Trophoblast cell (in vitro differentiated cells and primary cell): ENCODE measurements around the gene ODF4.
"Not testable (repeated sequence)": the region's sequence is repeated elsewhere in the genome, so short reads cannot be mapped to it uniquely, and the experiment has no call there.

Experiments used
- DNase-seq, 2 donors: peaks; one replicate each; pipeline ENCODE4 v3.0.0-alpha.2; 2016
- H2AFZ ChIP-seq: 2 replicates; pipeline ENCODE4 v1.6.1; 2013; ENCODE audit warnings: low read length, moderate library complexity, mild to moderate bottlenecking; ENCODE audit not compliant: insufficient read depth, poor library complexity
- H2AK5ac ChIP-seq: 2 replicates; pipeline ENCODE4 v1.6.1; 2013; ENCODE audit warnings: mild to moderate bottlenecking, low read length
- H2BK120ac ChIP-seq: 2 replicates; pipeline ENCODE4 v1.6.1; 2013; ENCODE audit warnings: low read length, mild to moderate bottlenecking, moderate library complexity; ENCODE audit not compliant: insufficient read depth, poor library complexity
- H2BK12ac ChIP-seq: 2 replicates; pipeline ENCODE4 v1.6.1; 2013; ENCODE audit warnings: mild to moderate bottlenecking, low read length, moderate library complexity
- H2BK5ac ChIP-seq: 2 replicates; pipeline ENCODE4 v1.6.1; 2013; ENCODE audit warnings: low read length, low read depth, moderate library complexity, mild to moderate bottlenecking; ENCODE audit not compliant: poor library complexity
- H3K14ac ChIP-seq: 2 replicates; pipeline ENCODE4 v1.6.1; 2013; ENCODE audit warnings: mild to moderate bottlenecking, low read length
- H3K18ac ChIP-seq: 2 replicates; pipeline ENCODE4 v1.6.1; 2013; ENCODE audit warnings: mild to moderate bottlenecking, low read length
- H3K23ac ChIP-seq: 2 replicates; pipeline ENCODE4 v1.6.1; 2013; ENCODE audit warnings: low read length
- H3K27ac ChIP-seq: 2 replicates; pipeline ENCODE4 v1.5.1; 2013; ENCODE audit warnings: low read depth, mild to moderate bottlenecking, inconsistent platforms, low read length, moderate library complexity
- H3K27me3 ChIP-seq: 2 replicates; pipeline ENCODE4 v1.6.1; 2013; ENCODE audit warnings: inconsistent platforms, mild to moderate bottlenecking, low read length, moderate library complexity; ENCODE audit not compliant: insufficient read depth
- H3K36me3 ChIP-seq, 2 experiments: 1 replicate in 1 of 2; 2 replicates in 1 of 2; pipeline ENCODE4 v1.6.1; 2013; ENCODE audit warnings: low read length in 2 of 2, mild to moderate bottlenecking in 2 of 2, moderate library complexity in 1 of 2; ENCODE audit not compliant: insufficient read depth in 2 of 2, control insufficient read depth in 1 of 2
- H3K4ac ChIP-seq: 2 replicates; pipeline ENCODE4 v1.6.1; 2013; ENCODE audit warnings: low read depth, mild to moderate bottlenecking, low read length, moderate library complexity
- H3K4me1 ChIP-seq, 2 experiments: 1 replicate in 1 of 2; 2 replicates in 1 of 2; pipeline ENCODE4 v1.6.1; 2013; ENCODE audit warnings: low read length in 2 of 2, mild to moderate bottlenecking in 2 of 2, moderate library complexity in 1 of 2; ENCODE audit not compliant: insufficient read depth in 2 of 2, control insufficient read depth in 1 of 2
- H3K4me2 ChIP-seq: 2 replicates; pipeline ENCODE4 v1.6.1; 2013; ENCODE audit warnings: inconsistent platforms, mild to moderate bottlenecking, low read length, moderate library complexity
- H3K4me3 ChIP-seq: 2 replicates; pipeline ENCODE4 v1.5.1; 2013; ENCODE audit warnings: mild to moderate bottlenecking, low read depth, low read length, inconsistent platforms
- H3K79me1 ChIP-seq: one replicate; pipeline ENCODE4 v1.6.1; 2013; ENCODE audit warnings: low read length
- H3K79me2 ChIP-seq: 2 replicates; pipeline ENCODE4 v1.6.1; 2013; ENCODE audit warnings: low read length, mild to moderate bottlenecking; ENCODE audit not compliant: control insufficient read depth, insufficient read depth, poor library complexity
- H3K9ac ChIP-seq: 2 replicates; pipeline ENCODE4 v1.6.1; 2013; ENCODE audit warnings: mild to moderate bottlenecking, low read length
- H3K9me3 ChIP-seq: 2 replicates; pipeline ENCODE4 v1.6.1; 2013; ENCODE audit warnings: low read depth, mild to moderate bottlenecking, control low read depth, inconsistent platforms, low read length; ENCODE audit not compliant: insufficient read depth
- H4K12ac ChIP-seq: 2 replicates; pipeline ENCODE4 v1.6.1; 2013; ENCODE audit warnings: low read depth, mild to moderate bottlenecking, low read length, moderate library complexity
- H4K8ac ChIP-seq: 2 replicates; pipeline ENCODE4 v1.6.1; 2013; ENCODE audit warnings: low read depth, mild to moderate bottlenecking, low read length, moderate library complexity
- H4K91ac ChIP-seq: one replicate; pipeline ENCODE4 v1.6.1; 2013; ENCODE audit warnings: low read depth, mild to moderate bottlenecking, low read length, moderate library complexity
- WGBS: extraction: QIAGEN DNeasy Blood & Tissue Kit; methylation state at CpG from one replicate; pipeline ENCODE4 v1.1.7; 2013; ENCODE audit warnings: missing lambda C conversion rate; ENCODE audit not compliant: insufficient read length, insufficient coverage; ENCODE audit errors: extremely low coverage; 5-methylcytosine and 5-hydroxymethylcytosine counted together

ODF4 gene

DNA sequence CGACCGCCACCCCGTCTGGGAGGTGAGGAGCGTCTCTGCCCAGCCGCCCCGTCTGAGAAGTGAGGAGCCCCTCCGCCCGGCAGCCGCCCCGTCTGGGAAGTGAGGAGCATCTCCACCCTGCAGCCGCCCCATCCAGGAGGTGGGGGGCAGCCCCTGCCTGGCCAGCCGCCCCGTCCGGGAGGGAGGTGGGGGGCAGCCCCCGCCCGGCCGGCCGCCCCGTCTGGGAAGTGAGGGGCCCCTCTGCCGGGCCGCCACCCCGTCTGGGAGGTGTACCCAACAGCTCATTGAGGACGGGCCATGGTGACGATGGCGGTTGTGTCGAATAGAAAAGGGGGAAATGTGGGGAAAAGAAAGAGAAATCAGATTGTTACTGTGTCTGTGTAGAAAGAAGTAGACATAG lies 34.2 kb downstream of the ODF4 start:
- H3K36me3 ChIP-seq = peaks cover 13 to 29% of the 10 kb centered on the region in 2 experiments
- not testable (repeated sequence) for H3K4me2 ChIP-seq, H3K23ac ChIP-seq, H3K79me1 ChIP-seq, H4K91ac ChIP-seq, H3K79me2 ChIP-seq, H2AFZ ChIP-seq, H2BK120ac ChIP-seq, DNase-seq, H4K12ac ChIP-seq, H2BK5ac ChIP-seq, H3K4me3 ChIP-seq, H2AK5ac ChIP-seq, H2BK12ac ChIP-seq, H4K8ac ChIP-seq, H3K18ac ChIP-seq, H3K14ac ChIP-seq, H3K9ac ChIP-seq, H3K4me1 ChIP-seq, H3K9me3 ChIP-seq, H3K4ac ChIP-seq, H3K27me3 ChIP-seq, H3K27ac ChIP-seq
- no CpG with 5 or more reads among the region's 26 CpGs for WGBS

DNA sequence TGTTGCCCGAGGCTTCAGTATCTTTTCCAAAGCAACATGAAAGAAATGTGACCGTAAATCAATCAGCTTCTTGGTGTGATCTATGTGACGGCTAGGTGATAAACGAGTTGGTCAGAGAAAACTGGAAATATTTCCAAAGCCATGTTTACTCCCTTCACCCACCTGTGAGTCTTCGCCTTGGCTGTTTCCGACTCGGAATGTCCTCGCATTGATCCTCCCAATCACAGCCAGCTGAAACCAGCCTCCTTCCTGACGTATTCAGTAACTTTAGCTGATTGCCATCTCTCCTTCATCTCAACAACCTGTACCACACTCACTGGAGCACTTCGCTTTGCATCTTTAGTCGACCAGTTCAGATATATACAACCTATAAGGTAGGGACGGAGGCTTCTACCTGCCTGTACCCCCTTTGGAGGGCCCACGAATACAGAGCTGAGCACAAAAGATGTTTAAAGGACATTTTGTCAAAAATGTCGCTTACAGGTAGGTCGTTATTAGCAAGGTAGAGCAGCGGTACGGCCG lies 36.2 kb downstream of the ODF4 start:
- Histone ChIP-seq H3K36me3 (peaks cover 13 to 33% of the 10 kb centered on the region in 2 experiments), H2AFZ (peak overlapping the region; percentile 11), H3K9me3 (no peaks in the 10 kb centered on the region), H2BK5ac (no peak overlapping the region), H3K9ac (peak overlapping the region; percentile 39), H2BK120ac (no peak overlapping the region), H4K8ac (peak overlapping the region; percentile 5), H2BK12ac (no peak overlapping the region), H4K12ac (peak overlapping the region; percentile 99), H4K91ac (peak overlapping the region; percentile 78), H3K4me1 (peaks cover 6 to 10% of the 10 kb centered on the region in 2 experiments), H3K18ac (no peak overlapping the region), H3K27me3 (no peaks in the 10 kb centered on the region), H3K23ac (no peak overlapping the region), H3K79me2 (peaks cover 4% of the 10 kb centered on the region), H3K27ac (no peak overlapping the region), H3K4ac (peak overlapping the region; percentile 24), H2AK5ac (no peak overlapping the region), H3K79me1 (peaks cover 3% of the 10 kb centered on the region), H3K4me3 (peak overlapping the region; percentile 89), H3K14ac (peak overlapping the region; percentile 98), H3K4me2 (peak overlapping the region; percentile 86)
- WGBS = no CpG with 5 or more reads among the region's 18 CpGs
- peak in 1 of 2 donors; percentile 44 for DNase-seq

GRCh38 chr17:8376271-8377067 lies 36.8 kb downstream of the ODF4 start, which contains the start of gene KRABD2:
Gene KRABD2 (minus strand): TSS chr17:8376704.
- H2BK120ac ChIP-seq = peak within 1 kb of the TSS; percentile 71
- no peaks in the 10 kb centered on the region for H3K27me3 ChIP-seq
- H3K18ac ChIP-seq = peak within 1 kb of the TSS; percentile 89
- peak within 1 kb of the TSS; percentile 89 for H2AFZ ChIP-seq
- peak within 1 kb of the TSS; percentile 86 for H3K4me2 ChIP-seq
- no CpG with 5 or more reads among the region's 41 CpGs for WGBS
- peak within 1 kb of the TSS; percentile 66 for H2BK5ac ChIP-seq
- H3K36me3 ChIP-seq = peaks cover 17 to 37% of the 10 kb centered on the region in 2 experiments
- H4K91ac ChIP-seq = peak within 1 kb of the TSS; percentile 78
- no peak within 1 kb of the TSS for H2BK12ac ChIP-seq
- peak within 1 kb of the TSS; percentile 99 for H4K12ac ChIP-seq
- peak within 1 kb of the TSS; percentile 91 for H3K4ac ChIP-seq
- H3K23ac ChIP-seq = no peak within 1 kb of the TSS
- H3K14ac ChIP-seq = peak within 1 kb of the TSS; percentile 98
- peaks cover 3% of the 10 kb centered on the region for H3K79me1 ChIP-seq
- peaks cover 6 to 10% of the 10 kb centered on the region in 2 experiments for H3K4me1 ChIP-seq
- peak within 1 kb of the TSS; percentile 88 for H3K27ac ChIP-seq
- DNase-seq = peak; percentile 80 to 82
- H2AK5ac ChIP-seq = peak within 1 kb of the TSS; percentile 55
- H3K9me3 ChIP-seq = no peaks in the 10 kb centered on the region
- H3K9ac ChIP-seq = peak within 1 kb of the TSS; percentile 93
- peaks cover 6% of the 10 kb centered on the region for H3K79me2 ChIP-seq
- peak within 1 kb of the TSS; percentile 97 for H4K8ac ChIP-seq
- peak within 1 kb of the TSS; percentile 89 for H3K4me3 ChIP-seq

GRCh38 chr17:8377422-8377821 lies 37.8 kb downstream of the ODF4 start:
- no peak overlapping the region for H2AK5ac ChIP-seq
- no peak overlapping the region for H3K4me3 ChIP-seq
- no peak overlapping the region for H4K91ac ChIP-seq
- H2BK5ac ChIP-seq = no peak overlapping the region
- DNase-seq = no peak
- no peak overlapping the region for H2BK120ac ChIP-seq
- H3K4ac ChIP-seq = no peak overlapping the region
- H2AFZ ChIP-seq = no peak overlapping the region
- H3K9me3 ChIP-seq = no peaks in the 10 kb centered on the region
- no peak overlapping the region for H3K27ac ChIP-seq
- H4K12ac ChIP-seq = no peak overlapping the region
- H3K79me1 ChIP-seq = peaks cover 3% of the 10 kb centered on the region
- H3K79me2 ChIP-seq = peaks cover 7% of the 10 kb centered on the region
- no peak overlapping the region for H3K23ac ChIP-seq
- peaks cover 19 to 40% of the 10 kb centered on the region in 2 experiments for H3K36me3 ChIP-seq
- H4K8ac ChIP-seq = no peak overlapping the region
- H3K9ac ChIP-seq = no peak overlapping the region
- no peaks in the 10 kb centered on the region for H3K27me3 ChIP-seq
- H3K4me1 ChIP-seq = peaks cover 6 to 10% of the 10 kb centered on the region in 2 experiments
- no peak overlapping the region for H3K18ac ChIP-seq
- no peak overlapping the region for H3K4me2 ChIP-seq
- no peak overlapping the region for H2BK12ac ChIP-seq
- no peak overlapping the region for H3K14ac ChIP-seq
- WGBS = no CpG with 5 or more reads among the region's 4 CpGs
